Measurements from ENCODE around the gene TCL1A.
"Not testable (repeated sequence)": the region's sequence is repeated elsewhere in the genome, so short reads cannot be mapped to it uniquely, and the experiment has no call there.

TCL1A gene, protein sequence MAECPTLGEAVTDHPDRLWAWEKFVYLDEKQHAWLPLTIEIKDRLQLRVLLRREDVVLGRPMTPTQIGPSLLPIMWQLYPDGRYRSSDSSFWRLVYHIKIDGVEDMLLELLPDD

GRCh38 chr14:95713596-95714371 lies at the start of gene TCL1A:
TCL1A (minus strand) TSS chr14:95714125; CDS start chr14:95714066, 59 bp downstream.
- DNase-seq, result no peak

- not testable (repeated sequence) for DNase-seq
These were observed 49.1 kb upstream of the TCL1A start for GRCh38 chr14:95763032-95763431.

DNA sequence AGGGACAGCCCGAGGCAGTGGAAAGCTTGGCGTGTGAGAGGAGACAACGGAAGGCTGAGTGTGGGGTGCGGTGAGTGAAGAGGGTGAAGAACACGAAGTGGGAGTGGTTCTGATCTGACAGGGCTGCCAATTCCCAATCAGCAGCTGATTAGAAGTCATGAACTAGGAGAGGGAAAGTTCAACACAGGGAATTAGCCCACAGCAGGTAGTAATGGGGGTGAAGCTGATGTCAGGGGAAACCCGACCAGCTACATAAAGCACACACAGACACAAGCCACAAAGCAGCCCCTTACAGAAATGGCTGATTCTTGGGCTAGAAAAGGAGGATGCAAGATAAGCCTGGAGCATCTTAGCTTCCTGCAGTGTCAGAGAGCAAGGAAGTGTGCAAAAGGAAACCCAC lies 47.5 kb upstream of the TCL1A start:
- no peak for DNase-seq

GRCh38 chr14:95760596-95760995 lies 46.7 kb upstream of the TCL1A start:
- no peak for DNase-seq

- DNase-seq, result no peak
These were observed 46.0 kb upstream of the TCL1A start for GRCh38 chr14:95759941-95760340.

DNA sequence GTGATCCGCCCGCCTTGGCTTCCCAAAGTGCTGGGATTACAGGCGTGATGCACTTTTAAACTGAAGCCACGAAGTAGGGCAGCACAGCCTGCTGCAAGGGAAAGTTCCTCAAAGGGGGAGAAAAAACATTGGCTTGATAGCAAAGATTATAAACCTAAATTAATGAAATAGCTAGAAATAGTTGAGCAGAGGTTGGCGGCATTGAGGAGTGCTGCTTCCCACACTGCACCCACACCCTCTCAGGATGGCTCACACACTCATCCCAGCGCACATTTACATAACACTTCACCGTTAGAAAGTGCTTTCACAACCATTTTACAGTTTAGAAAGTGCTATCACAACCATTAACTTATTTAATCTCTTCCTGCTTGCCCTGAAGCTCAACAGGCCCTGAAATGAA lies 44.4 kb upstream of the TCL1A start:
- DNase-seq, result no peak

DNA sequence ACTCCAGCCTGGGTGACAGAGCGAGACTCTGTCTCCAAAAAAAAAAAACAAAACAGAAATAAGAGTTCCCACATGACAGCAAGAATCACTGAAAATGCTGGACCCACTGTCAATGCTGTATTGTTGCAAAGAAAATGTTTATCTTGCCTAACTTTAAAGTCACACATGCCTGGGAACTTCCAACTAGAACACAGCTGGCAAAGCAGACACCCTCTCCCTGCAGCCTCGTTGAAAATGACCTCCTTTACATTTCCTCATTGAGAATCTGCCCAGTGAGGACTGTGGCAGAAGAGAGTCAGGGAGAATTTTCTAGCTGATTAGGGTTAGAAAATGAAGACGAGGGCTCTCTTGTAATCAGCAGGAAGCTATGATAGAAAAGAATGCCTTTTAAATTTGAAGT lies 42.8 kb upstream of the TCL1A start:
- DNase-seq, result no peak

DNA sequence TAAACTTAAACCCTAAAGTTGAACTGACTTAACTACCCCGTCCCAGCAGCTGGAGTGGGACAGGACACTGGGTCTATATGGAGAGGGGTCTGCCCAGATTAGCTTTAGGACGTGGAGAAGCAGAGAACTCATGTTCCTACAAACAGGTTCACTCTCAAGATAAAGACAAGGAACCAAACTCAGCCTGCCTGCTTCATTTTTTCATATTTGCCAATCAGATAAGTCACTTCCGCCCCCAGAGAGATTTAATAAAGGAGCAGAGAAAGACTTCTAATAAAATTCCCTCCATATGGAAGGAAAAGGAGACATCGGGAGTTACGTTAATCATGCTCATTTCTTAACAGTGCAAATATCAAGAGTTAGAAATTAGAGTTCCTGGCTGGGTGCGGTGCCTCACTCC lies 42.2 kb upstream of the TCL1A start:
- DNase-seq, result no peak

GRCh38 chr14:95741781-95742180 lies 27.9 kb upstream of the TCL1A start:
- no peak for DNase-seq

- DNase-seq, result no peak
These were observed 27.1 kb upstream of the TCL1A start for GRCh38 chr14:95741038-95741490.

- DNase-seq, result no peak
These were observed 25.4 kb upstream of the TCL1A start for GRCh38 chr14:95739356-95739755.

- no peak for DNase-seq
These were observed 19.3 kb upstream of the TCL1A start for GRCh38 chr14:95733212-95733611.

DNA sequence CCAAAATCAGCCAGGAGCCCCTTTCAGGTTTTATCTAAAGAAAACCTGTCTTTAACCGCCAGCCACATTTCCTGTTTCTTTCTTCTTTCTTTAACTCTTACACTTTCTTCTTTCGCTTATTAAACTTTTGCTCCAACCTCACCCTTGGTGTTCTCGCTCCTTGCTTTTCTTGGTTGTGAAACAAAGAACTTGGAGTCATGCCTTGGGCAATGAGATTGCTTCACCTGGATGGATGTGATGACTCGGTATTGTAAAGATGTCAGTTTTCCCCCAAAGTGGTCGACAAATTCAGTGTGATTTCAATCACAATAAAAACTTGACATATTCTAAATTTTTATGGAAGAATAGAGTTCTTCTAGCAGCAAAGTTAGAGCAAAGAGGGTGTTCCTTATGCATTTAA lies 16.2 kb upstream of the TCL1A start:
- no peak for DNase-seq

GRCh38 chr14:95729402-95730028 lies 15.6 kb upstream of the TCL1A start:
- DNase-seq, result not testable (repeated sequence)

GRCh38 chr14:95727056-95727700 lies 13.3 kb upstream of the TCL1A start:
- no peak for DNase-seq

GRCh38 chr14:95725685-95726336 lies 11.9 kb upstream of the TCL1A start:
- no peak for DNase-seq

GRCh38 chr14:95722525-95723190 lies 8.7 kb upstream of the TCL1A start:
- no peak for DNase-seq

DNA sequence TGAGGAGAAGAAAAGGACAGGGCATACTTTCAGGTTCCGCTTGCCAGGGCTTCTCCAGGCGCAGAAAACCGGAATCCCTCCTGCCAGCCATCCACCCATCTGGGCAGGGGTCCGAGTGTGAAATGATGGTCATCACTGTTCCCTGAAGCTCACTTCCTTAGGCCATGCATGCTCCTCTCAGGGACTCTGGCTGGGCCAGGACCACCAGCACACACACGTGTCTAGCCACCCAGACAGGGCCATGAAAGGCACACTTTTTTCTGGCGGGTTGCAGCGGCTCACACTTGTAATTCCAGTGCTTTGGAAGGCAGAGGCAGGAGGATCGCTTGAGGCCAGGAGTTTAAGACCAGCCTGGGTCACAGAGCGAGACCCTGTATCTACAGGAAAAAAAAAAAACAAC lies 1.5 kb downstream of the TCL1A start:
- DNase-seq, result no peak

- DNase-seq, result no peak
These were observed 2.3 kb downstream of the TCL1A start for GRCh38 chr14:95711476-95712176.

DNA sequence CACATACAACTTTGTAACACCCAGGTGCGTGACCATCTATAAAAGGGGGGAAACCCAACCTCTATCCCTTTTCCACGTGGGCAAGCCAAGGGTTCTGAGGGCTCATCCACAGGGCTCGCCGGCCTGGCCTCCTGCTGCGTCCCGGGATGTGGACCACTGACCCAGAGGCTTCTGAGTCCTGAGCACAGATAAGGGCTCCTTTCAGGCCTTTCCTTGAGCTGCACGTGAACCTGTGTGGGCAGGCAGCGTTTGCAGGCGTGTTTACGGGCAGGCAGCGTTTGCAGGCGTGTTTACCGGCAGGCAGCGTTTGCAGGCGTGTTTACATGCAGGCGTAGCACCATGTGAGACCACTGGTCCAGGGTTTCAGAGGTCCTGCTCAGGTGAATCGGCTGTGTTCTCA lies 3.8 kb downstream of the TCL1A start:
- DNase-seq, result no peak

GRCh38 chr14:95707327-95707726 lies 6.6 kb downstream of the TCL1A start:
- no peak for DNase-seq

DNA sequence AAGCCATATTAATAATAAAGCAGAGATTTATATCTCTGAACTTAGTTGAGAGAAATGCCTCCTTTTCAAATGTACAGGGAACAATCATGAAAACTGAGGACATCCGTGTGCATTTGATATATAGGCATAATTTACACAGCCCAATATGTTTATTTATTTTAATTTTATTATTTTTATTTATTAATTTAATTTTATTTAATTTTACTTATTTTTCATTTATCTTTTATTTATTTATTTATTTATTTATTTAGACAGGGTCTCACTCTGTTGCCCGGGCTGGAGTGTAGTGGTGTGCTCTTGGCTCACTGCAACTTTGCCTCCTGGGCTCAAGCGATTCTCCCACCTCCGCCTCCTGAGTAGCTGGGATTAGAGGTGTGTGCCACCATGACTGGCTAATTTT lies 8.4 kb downstream of the TCL1A start:
- no peak for DNase-seq

Data from femur (tissue), 1 donor.